HuH-7 (cell line): ENCODE results near the gene CUBN.

Experiments used
- DNase-seq: peaks from one replicate; pipeline ENCODE4 v3.0.0; 2011; ENCODE audit warnings: low spot score

Gene CUBN

DNA sequence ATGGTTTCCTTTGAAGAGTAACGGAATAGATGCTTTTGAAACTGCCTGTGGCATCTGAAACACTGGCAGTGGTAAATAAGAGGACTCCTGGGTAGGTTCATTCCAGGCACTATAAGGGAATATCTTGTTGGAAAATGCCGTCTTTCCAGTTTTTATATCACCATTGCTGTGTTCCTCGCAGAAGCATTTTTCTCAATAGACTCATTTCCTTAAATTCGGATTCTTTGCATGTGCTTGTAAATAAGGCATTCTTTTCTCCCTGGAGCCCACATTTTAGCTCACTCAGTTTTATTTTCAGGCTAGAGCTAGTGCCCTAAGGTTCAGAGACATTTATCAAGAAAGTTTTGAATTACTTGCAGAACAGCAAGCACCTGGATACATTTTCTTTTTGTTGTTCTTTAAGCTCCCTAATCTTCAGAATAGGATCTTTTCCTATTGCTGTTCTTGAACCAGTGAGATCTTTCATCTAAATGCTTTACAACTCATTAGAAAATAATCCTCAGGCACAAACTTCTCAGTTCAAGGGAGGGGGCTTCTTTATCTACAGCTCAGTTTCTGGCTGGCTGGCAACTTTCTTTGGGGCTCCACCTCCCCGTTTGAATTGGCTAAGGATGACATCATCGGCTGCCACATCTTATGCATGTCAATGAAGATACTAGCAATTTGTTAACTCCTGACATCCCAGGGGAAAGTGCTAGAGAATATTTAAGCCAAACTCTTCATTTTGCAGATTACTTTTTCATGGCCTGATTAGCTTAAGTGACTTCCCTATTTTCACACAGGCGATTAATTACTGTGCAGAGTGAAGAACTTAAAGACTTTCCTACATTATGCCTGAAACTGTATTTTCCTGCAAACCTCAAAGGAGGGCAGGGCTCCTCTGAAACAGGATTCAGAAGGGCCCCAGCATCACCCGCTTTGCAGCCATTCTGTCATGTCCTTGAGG is 178.7 kb downstream of the CUBN start:
- DNase-seq = no peak

DNA sequence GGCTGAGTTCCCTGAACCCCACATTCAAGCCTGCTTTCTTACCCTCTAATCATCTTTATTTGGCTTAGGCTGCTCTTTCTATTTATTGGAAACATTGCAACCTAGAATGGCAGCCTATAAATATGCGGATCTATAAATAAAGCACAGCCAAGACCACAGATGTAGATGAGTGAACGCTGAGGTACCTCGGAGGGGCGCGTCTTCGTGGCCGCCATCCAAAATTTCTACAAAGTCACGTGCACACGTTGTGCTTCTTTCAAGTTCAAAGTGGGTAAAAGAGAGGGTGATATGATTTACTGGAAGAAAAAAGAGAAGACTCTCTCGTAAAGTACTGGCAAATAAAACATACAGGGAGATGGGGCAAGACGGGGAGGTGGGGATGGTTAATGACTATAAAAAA is 179.8 kb downstream of the CUBN start:
- DNase-seq = no peak

DNA sequence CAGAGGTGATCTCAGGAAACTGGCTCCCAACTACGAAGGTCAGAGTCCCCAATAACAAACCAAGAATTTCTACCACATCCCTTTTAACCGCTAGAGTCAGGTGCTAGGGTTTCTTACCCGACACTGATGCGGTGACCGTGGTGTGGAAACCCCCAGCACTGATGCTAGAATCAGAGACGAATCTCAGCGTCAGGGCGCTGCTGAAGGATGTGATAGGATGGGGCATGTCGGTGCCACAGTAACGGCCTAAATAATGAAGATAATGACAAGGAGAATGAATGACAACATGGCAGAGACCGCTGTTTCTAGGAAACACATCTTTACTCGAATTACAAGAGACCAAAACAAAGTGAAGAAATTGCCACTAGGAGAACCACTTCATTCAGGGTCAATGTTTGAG is 181.2 kb downstream of the CUBN start:
- no peak for DNase-seq

DNA sequence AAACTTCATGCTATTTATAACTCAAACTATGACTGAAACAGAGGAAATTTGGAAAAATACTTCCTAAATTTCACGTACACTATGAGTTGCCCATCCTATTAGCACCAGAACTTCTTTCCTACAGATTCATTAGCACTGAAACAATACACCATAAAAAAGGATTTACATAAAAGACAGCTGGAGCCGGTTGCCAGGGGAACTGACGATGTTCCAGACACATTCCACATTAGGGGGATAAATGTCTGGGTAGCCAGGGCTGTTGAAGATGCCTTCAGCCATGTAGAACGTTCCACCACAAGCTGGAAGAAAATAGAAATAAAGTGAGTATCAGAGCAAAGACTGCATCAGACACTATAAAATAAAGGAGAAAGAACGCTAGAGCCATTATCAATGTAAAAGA is 182.5 kb downstream of the CUBN start:
- no peak for DNase-seq

DNA sequence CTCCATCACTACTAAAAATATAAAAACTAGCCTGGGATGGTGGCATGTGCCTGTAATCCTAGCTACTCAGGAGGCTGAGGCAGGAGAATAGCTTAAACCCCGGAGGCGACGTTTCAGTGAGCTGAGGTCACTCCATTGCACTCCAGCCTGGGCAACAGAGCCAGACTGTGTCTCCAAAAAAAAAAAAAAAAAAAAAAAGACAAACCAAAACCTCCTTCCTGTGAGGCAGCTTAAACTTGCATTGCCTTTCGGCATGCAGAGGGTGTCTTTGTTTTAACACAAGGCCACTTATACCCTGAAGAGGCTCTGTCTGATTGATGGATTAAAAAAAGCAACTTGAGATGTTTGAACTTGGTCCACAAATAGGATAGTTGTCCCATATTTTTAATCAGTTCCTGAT is 184.0 kb downstream of the CUBN start:
- DNase-seq = no peak

DNA sequence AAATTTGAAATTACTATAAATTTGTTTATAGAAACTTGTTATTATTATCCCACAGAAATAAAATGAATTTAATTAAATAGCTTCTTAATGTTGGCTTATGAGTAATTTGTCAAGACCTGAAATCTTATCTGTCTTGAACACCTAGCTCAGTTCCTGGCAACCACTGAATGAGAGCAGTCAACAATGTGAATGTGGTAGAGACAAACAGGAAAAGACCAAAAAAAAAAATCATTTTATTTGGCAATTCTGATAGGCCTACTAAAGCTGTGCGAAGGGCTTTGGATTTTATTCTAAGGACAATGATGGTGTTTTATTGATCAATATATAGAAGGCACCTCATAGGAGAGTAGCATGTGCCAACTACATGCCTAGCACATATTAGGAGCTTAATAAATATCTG is 184.6 kb downstream of the CUBN start:
- no peak for DNase-seq

DNA sequence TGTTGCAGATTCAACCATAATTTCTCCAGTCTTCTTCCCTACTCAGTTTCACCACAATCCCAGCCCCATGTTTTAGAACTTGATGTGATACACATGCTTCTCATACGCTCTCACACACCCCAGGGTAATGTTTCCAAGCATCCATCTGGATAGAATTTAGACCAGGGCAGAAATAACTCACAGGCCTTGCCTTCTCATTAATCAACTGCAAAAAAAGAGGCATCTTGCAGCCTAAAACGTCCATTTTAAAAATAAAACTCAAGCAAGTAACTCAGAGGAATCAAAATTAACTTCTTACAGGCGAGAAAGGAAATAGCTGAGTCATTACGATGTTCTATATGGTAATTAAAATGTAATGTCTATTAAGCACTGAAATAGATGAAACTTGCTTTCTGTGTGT is 185.2 kb downstream of the CUBN start:
- no peak for DNase-seq

DNA sequence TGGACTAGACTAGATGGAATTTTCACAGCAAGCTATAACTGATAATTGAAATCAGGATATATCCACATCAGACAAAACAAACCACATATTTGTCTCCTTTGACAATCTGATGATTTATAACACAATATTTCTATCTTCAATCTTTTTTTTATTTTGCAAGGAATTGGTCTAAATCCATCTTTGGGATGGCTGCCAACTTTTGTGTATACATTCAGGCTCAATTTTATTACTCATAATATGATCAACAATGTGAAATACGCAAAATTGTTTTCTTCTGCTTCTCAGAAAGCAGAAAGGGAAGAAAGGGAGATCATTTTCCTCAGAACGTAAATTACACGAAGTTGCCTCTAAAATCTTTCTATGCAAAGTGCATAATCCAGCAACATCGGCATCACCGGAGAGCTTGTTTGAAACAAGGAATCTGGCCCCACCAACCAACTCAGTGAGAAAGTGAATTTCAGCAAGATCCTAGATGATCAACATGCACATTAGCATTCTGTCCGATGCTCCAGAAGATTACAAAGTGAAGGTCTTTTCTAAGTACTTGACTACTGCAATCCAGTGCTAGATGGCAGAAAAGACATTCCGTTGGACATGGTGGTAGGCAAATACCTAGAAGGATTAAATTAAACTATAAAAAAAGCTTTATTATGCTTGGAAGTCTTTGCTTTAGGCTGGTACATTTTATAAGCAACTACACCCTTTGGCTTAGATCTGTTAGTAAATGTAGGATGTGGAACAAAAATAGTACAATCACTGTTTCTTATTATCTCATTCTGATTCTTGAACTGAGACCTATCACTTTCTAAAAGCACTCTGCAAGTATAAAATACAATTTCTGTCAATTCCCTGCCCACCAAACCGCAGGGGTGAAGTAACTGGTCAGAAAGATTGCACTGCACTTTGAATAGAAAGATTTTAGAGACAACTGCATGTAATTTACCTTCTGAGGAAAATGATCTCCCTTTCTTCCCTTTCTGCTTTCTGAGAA is 186.0 kb downstream of the CUBN start:
- no peak for DNase-seq

DNA sequence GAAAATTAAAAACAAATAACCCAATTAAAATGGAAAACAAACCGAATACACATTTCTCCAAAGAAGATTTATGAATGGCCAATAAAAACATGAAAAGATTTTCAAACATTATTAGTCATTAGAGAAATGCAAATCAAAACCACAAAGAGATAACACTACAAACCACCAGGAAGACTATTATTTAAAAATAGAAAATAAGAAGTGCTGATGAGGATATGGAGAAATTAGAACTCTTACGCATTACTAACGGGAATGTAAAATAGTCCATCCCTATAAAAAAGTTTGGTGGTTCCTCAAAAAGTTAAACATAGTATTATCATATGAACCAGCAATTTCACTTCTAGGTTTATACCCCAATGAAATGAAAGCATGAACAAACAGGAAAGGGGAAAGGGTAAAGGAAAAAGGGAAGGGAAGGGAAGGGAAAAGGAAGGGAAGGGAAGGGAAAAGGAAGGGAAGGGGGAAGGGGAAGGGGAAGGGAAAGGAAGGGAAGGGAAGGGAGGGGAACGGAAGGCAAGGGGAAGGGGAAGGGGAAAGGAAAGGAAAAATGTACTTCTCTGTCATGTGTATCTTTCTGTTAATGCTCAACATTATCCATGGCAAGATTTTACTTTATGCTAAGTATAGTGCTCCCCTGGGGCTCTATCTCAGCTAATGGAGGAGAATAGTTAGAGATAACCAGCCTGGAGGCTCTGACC is 187.1 kb downstream of the CUBN start:
- DNase-seq = no peak

DNA sequence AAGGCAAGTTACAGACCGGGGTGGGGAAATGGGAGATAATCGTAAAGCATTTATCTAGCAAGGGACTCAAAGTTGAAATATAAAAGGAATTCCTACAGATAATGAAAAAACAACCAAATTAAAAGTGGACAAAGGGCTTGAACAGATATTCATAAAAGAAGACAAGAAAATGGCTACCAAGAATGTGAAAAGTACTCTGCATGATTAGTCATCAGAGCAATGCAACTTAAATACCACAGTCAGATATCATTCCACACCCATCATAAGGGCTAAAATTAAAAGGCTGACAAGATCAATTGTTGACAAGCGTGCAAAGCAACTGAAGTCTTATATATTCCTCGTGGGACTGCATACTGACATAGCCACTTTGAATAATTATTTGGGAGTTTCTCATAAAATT is 187.7 kb downstream of the CUBN start:
- no peak for DNase-seq

DNA sequence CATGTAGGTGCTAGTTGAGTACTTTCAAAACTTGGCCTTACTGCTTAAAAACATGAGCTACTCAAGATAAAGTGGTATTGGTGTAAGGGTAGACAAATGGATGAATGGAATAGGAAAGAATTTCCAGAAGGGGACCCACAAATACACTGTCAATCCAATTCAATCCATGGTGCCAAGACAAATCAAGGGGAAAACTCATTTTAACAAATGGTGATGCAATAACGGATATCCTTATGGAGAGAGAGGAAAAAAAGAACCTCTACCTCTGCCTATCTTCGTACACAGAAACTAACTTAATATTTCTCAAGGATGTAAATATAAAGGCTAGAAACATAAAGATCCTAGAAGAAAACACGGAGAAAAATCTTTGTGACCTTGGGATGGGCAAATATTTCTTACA is 188.5 kb downstream of the CUBN start:
- DNase-seq = no peak

DNA sequence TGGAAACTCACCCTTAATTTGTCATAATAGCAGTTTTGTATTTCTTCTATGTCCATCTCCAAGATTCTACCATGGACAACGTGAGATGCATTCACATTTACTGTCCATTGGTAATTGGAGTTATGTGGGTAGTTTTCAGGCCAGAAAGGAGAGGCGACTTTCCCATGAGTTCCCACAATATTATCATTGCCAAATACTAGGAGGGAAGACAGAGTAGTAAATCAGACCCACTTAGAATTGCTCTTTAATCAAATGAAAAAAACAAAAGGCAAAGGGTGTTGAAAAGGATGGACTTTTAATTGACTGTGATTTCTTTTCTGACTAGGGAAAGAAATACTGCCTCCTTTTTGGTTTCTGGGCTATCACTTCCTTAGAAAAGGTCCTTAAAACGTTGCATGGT is 190.7 kb downstream of the CUBN start:
- DNase-seq = no peak

DNA sequence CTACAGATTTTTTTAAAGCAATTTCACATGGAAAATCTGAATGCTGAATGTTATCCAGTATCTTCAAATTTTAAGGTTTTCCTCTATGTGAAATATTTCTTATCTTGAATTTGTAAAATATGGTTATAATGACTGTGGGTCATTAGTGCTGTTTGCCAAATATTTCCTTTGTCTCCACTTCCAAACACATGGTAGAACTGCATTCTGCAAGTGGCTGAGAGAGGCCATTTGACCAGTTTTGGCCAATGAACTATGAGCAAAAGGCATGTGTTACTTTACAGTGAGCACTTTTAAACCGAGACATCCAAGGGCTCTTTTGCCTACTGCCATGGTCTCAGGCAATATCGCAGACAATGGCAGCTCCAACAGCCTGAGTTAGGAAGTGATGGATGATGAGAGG is 195.2 kb downstream of the CUBN start:
- no peak for DNase-seq

DNA sequence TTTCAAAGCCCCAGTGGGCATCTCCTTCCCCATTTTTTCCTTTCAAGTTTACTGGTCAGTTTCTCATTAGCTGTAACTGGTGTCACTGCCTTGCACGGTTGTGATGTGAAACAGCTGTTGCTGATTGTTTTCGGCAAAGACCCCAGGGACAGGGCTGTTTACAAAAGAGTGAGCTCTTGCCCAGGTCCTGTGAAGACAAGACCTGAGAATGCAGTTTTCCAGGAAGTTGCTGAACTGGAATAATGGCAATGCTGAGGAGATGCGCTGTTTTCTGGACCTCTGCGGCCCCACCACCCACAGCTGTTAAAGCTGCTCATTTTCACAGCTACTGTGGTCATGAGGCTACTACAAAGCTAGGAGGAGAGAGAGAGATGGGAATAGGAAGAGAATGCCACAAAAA is 195.8 kb downstream of the CUBN start:
- DNase-seq = no peak

DNA sequence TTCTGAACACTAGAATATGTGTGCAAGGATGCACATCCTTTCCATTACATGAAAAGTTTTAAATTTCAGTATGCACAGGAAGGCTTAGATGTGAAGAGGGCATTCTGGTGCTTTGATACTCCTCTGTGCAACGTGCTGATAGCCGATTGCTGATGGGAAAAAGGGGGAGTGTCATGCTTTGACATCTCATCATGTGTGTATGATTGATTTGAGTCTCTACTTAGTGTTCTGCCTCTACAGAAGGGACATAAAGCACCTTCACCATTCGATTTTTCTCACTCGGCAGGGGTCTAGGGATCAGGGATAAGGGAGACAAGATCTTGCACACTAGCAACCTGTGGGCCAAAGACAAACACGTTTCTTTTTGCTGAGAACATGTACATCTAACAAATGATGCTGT is 197.7 kb downstream of the CUBN start:
- DNase-seq = no peak

DNA sequence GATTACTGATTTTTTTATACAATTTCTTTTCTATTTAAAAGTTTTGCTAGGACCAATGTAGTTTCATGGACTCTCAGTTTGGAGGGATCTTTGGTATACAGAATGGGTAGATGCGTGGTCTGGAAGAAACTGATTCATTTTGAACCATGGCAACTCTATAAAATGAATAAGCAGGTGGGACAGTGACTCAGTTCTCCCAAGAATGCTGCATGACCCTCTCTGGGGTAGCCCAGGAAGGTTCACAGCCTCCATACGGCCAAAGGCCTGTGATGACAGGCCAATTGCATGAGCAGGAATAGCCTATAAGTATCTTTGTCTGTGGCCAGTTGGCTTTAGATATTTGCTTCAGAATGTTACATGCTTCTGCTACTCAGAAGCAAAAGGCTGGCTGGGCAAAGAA is 199.1 kb downstream of the CUBN start:
- DNase-seq = no peak

DNA sequence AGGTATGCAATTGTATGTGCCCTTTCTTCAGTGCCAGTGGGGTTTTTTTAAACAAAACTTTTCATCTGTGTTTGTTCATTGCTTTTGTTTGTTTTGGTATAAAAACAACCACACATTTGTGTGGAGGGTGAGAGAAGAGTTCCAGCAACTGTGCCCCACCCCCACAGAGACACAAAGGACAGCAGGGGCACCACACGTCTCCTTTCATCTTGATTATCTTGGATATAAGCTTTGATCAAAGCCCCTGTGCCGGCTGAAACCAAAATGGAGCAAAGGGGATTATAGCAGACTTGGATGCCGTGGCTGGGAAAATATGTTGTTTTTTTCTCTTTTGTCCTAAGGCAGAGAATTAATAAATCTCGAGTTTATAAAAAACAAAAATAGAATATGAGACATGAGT is 200.5 kb downstream of the CUBN start:
- no peak for DNase-seq

DNA sequence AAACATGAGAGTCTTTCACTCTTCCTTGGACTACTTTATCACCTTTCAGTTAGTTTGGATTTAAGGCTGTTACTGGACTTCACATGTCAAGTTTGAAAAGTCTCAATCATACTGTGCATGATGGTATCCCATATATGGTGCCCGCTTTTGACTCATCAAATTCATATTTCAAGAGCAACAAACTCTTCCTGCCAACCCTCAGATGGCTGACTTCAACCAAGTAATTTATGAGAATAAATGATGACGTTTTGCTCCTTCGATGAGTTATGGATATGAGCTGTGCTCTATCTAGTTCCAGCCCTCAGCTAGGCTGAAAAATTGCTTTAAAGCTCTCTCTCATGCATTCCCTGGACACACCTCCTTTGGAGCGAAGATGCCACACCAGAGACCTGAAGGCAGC is 202.1 kb downstream of the CUBN start:
- no peak for DNase-seq

DNA sequence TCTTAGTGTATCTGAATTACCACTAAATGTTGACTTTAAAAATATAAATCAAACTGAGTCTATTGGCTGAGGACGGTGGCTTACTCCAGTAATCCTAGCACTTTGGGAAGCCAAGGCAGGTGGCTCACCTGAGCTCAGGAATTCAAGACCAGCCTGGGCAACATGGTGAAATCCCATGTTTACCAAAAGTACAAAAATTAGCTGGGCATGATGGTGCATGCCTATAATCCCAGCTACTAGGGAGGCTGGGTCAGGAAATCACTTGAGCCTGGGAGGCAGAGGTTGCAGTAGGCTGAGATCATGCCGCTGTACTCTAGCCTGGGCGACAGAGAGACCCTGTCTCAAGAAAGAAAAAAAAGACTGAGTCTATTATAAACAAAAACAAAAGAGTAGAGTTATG is 205.9 kb downstream of the CUBN start:
- no peak for DNase-seq

DNA sequence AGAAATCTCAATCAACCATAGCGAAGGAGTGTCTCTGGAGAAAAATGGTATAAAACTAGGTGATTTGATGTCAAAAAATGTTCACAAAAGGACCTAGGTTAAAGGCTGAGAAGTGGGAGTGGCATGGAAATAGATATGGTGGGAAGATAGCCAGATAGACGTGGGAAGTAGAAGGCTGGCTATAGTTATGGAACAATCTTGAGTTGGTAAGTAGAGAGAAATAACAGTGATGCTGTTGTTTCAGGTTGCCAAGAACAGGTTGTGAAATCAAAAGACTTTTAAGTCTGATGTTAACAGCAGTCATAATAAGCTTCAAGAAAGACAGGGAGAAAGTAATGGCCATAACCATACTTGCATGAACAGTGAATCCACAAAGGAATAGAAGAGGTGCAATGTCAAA is 206.3 kb downstream of the CUBN start:
- DNase-seq = no peak

DNA sequence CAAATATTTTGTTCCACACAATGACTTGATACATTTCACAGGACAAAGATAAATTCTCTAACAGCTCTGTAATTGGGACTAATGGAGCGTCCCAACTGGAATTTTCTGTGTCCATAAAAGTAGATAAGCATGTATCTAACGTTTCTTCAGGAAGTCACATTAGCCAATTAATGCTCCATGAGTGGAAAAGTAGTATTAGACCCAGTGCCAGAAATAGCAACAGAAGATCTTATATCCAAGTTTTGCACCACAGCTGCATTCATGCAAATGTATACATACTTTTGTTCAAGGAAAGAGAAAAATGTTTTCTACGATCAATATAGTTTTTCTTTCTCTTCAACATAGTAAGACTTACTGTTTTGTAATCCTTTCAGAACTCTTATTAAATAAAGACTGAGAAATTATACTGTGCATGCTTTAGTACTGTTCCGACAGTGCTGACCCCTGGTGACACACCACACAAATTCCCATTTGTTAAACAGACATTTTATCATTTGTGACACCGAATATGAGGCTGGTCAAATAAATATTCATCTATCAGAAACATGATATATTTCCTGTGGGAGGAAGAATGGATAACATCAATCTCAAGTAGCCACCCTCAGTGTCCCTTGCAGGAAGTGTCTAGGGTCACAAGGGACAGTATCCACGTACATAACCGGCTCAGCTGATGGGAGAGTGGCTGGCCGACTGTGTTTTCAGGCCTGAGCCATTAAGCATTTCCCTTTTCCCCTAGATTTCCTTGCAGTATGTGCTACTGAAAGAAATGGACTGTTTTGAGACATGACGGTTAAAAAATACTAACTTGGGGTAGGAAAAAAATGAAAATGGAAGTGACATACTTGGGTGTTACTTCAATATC is 210.3 kb downstream of the CUBN start:
- no peak for DNase-seq
